Renal cortex interstitium (tissue), 11 donors: ENCODE measurements around the gene MEGF8. TPM values are rescaled to one million over a fixed set of nuclear protein-coding genes. Genes with fewer than 3 reads are reported as not detected.
A peak's percentile ranks its signal among the peaks of the same experiment; 100 is the strongest.

ENCODE experiments used
- DNase-seq, 11 donors: peaks; one replicate each; pipeline ENCODE4 v3.0.0-alpha.2; 2013; ENCODE audit warnings: low read depth in 9 of 11, low spot score in 4 of 11; ENCODE audit errors: extremely low read depth in 1 of 11
- polyA plus RNA-seq, 3 donors: library from polyadenylated mRNA; unstranded; fragments of 120-200 nt; gene quantifications; one replicate each; pipeline ENCODE4 v1.2.1, GENCODE V29; 2013; ENCODE audit not compliant: insufficient read length in 3 of 3

Gene MEGF8
- polyA plus RNA-seq, 3 donors: 36.5 to 49.2 (median 47.5) TPM

- DNase-seq: no peak
Observed at GRCh38 chr19:42343344-42344110, 18.1 kb downstream of the MEGF8 start.

GRCh38 chr19:42344336-42344893 lies 19.0 kb downstream of the MEGF8 start:
- no peak for DNase-seq

- no peak for DNase-seq
Observed at GRCh38 chr19:42345191-42345812, 19.9 kb downstream of the MEGF8 start.

- DNase-seq: no peak
Observed at GRCh38 chr19:42348211-42348610, 22.8 kb downstream of the MEGF8 start.

GRCh38 chr19:42349378-42350107 lies 24.1 kb downstream of the MEGF8 start:
- no peak for DNase-seq

- DNase-seq: no peak
Observed at GRCh38 chr19:42350417-42350816, 25.0 kb downstream of the MEGF8 start.

GRCh38 chr19:42351079-42351735 lies 25.8 kb downstream of the MEGF8 start:
- DNase-seq: no peak

- DNase-seq: peak in 7 of 11 donors; percentile 10 to 35 (median 20)
Observed at GRCh38 chr19:42352301-42353259, 27.1 kb downstream of the MEGF8 start.

- no peak for DNase-seq
Observed at GRCh38 chr19:42353341-42354015, 28.0 kb downstream of the MEGF8 start.

GRCh38 chr19:42355896-42356295 lies 30.5 kb downstream of the MEGF8 start:
- no peak for DNase-seq

GRCh38 chr19:42356686-42357085 lies 31.3 kb downstream of the MEGF8 start:
- DNase-seq: no peak

GRCh38 chr19:42357290-42357689 lies 31.9 kb downstream of the MEGF8 start:
- no peak for DNase-seq

- DNase-seq: no peak
Observed at GRCh38 chr19:42360787-42361544, 35.5 kb downstream of the MEGF8 start.

GRCh38 chr19:42361545-42361910 lies 36.1 kb downstream of the MEGF8 start:
- DNase-seq: no peak

- no peak for DNase-seq
Observed at GRCh38 chr19:42362342-42362741, 36.9 kb downstream of the MEGF8 start.

GRCh38 chr19:42362891-42363440 lies 37.5 kb downstream of the MEGF8 start:
- DNase-seq: no peak
